ENCODE measurements around the gene ZDHHC22. TPM values are rescaled to one million over a fixed set of nuclear protein-coding genes. Genes with fewer than 3 reads are reported as not detected.
A peak's percentile ranks its signal among the peaks of the same experiment; 100 is the strongest.

The ZDHHC22 gene
- total RNA-seq, 2 donors from 2014 or later = not detected

DNA sequence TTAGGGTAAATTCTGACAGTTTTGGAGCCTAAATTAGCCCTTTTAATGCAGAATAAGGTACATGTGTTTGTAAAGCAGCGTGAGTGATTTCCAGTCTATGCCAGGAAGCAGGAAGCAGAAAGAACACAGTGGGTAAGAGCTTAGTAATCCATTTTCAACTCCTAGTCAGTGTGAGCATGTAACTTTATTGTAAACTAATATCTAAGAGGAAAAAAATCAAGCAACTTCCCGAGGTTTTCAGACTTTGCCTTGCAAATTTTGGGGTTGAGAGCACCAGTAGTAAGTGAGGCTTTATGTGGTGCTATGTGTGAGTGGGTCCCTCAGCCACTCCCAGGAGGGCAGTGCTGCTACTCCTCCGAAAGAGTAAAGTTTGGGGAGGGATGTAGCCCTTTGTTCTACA lies 40.6 kb downstream of the ZDHHC22 start:
- Mint-ChIP-seq H3K4me1 (peaks cover 40% of the 10 kb centered on the region), H3K27ac (peak overlapping the region; percentile 51), H3K27me3 (no peaks in the 10 kb centered on the region), H3K36me3 (ENCODE audit: low read depth) (peaks cover 4% of the 10 kb centered on the region), H3K4me3 (peak overlapping the region; percentile 25)
- DNase-seq (no peak), ATAC-seq (no peak)
- H3K9me3 ChIP-seq (ENCODE audit: control insufficient read depth, low read length, poor library complexity, severe bottlenecking) = no peaks in the 10 kb centered on the region

DNA sequence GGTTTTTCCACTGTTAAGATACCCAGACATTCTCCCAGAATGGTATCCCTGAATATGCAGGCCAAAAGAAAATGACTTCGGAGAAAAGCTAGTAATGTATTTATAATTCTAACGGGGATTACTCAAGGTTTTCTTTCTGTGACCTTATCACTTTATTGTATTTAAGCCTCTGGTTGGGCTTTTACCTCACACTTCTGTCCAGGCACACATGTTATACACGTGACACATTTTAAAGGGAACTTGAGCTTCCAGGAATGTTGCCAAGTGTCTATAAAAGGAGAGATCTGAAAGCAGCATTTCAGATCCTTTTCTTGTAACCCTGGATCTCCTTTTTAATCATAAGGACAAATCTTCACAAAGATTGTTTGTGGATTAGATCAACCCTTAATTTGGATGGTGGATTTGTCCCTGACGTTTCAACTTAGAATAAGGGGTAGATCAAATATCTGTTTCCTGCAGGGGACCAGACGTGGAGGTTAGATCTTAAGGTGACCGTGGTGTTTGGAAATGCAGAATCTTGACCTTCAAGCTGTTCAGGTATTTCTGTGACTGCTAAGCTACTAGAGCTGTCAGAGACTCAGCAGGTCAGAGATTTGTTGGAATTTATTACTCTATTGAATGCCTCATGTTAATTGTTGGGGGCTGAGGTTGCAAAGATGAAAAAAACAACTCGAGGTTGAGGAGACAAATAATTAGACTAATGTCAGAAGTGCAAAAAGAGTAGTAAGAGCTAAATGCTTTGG lies 42.0 kb downstream of the ZDHHC22 start:
- peak overlapping the region; percentile 97 for H3K27ac Mint-ChIP-seq
- peaks cover 4% of the 10 kb centered on the region for H3K36me3 Mint-ChIP-seq (ENCODE audit: low read depth)
- no peak for ATAC-seq
- H3K27me3 Mint-ChIP-seq = no peaks in the 10 kb centered on the region
- DNase-seq = no peak
- no peaks in the 10 kb centered on the region for H3K9me3 ChIP-seq (ENCODE audit: control insufficient read depth, low read length, poor library complexity, severe bottlenecking)
- peak overlapping the region; percentile 97 for H3K4me3 Mint-ChIP-seq
- peaks cover 42% of the 10 kb centered on the region for H3K4me1 Mint-ChIP-seq

- no peaks in the 10 kb centered on the region for H3K9me3 ChIP-seq (ENCODE audit: control insufficient read depth, low read length, poor library complexity, severe bottlenecking)
- Mint-ChIP-seq H3K27me3 (no peaks in the 10 kb centered on the region), H3K36me3 (ENCODE audit: low read depth) (peaks cover 2% of the 10 kb centered on the region), H3K4me3 (peak overlapping the region; percentile 97), H3K4me1 (peaks cover 38% of the 10 kb centered on the region), H3K27ac (peak overlapping the region; percentile 97)
- no peak for DNase-seq
- no peak for ATAC-seq
Measured at GRCh38 chr14:77098529-77099353, 42.9 kb downstream of the ZDHHC22 start.

DNA sequence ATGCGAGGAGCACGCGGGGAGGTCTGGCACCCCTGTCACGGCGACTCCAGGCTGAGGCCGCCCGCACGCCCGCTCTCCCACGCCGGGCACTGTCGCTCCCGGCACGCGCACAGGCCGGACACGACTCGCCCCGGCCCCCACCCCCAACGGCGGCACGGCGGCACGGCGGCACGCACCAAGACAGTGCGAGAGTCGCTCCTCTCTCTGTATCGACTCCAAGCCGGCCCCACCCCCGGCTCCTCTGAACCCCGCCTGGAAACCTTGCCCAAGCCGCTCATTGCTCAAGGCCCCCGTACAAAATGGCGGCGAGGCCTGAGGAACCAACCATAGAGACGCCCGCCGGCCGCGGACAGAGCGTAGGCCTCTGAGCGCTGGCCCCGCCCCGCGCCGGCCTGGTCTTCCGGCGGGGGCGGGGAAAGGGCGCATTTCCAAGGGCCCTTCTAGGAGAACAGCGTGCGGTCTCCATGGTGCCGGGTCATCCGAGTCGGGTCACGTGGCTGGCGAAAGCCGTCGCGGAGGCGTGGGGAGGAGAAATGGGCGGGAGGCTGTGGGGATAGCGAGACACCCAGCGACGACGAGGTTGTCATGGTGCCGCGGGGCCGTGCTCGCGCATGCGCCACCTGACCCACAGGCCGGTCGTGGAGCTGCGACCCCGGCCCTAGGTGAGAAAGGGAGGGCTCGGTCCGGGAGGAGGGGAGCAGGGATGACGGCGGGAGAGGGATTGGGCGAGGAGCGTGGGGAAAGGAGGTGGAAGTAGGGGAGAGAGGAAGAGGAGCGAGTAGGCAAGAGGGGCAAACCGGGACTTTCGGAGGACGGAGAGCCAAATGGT lies 43.7 kb downstream of the ZDHHC22 start, which contains the start of gene CIPC:
CIPC (plus strand) TSS at position 559 of the 829 bp plus-strand sequence. CDS start 7,451 bp downstream, outside the sequence.
- Mint-ChIP-seq H3K36me3 (ENCODE audit: low read depth) (peaks cover 2% of the 10 kb centered on the region), H3K4me3 (peak within 1 kb of the TSS; percentile 97), H3K27ac (peak within 1 kb of the TSS; percentile 97), H3K27me3 (no peaks in the 10 kb centered on the region), H3K4me1 (peaks cover 37% of the 10 kb centered on the region)
- DNase-seq (peak; percentile 97 to 98 (median 98)), ATAC-seq (peak; percentile 91)
- H3K9me3 ChIP-seq (ENCODE audit: control insufficient read depth, low read length, poor library complexity, severe bottlenecking) = no peaks in the 10 kb centered on the region

DNA sequence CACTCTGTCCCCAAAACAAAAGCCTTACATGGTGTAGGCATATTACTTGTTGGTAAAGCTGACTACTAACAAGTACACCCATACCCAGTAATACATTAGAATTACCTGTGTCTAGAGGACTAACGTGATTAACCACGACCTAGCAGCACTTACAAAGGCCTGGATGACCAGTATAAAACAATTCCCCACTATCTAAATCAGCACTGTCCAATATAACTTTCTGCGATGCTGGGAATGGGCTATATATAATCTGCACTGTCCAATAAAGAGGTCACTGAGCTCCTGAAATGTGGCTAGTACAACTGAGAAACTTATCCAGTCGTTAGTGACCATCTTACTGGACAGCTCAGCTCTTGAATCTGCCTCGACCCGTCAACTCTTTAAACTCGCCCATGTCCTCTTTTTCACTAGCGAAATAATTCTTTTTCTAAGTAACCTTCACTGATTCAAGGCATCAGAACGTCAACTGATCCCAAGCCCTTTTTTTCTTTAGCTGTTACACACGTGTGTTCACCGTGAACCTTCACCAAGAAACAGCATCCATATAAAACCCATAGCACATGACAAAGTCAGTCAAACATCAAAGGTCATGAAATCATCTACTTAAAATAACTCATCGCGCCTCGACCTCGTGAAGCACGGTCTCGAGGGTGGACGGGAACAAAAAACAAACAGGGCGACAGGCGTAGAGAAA lies 44.4 kb downstream of the ZDHHC22 start:
- Mint-ChIP-seq H3K27ac (peak overlapping the region; percentile 97), H3K36me3 (ENCODE audit: low read depth) (peaks cover 2% of the 10 kb centered on the region)
- DNase-seq = no peak

GRCh38 chr14:77094672-77095284 lies 46.8 kb downstream of the ZDHHC22 start:
- DNase-seq (peak; percentile 50 to 77 (median 57)), ATAC-seq (no peak)
- Mint-ChIP-seq H3K27me3 (no peaks in the 10 kb centered on the region), H3K27ac (no peak overlapping the region), H3K4me3 (no peak overlapping the region), H3K4me1 (peaks cover 27% of the 10 kb centered on the region), H3K36me3 (ENCODE audit: low read depth) (peaks cover 5% of the 10 kb centered on the region)
- peaks cover 6% of the 10 kb centered on the region for H3K9me3 ChIP-seq (ENCODE audit: control insufficient read depth, low read length, poor library complexity, severe bottlenecking)

More for the DNA sequence above, 44.4 kb downstream of the ZDHHC22 start:
- Mint-ChIP-seq H3K27me3 (no peaks in the 10 kb centered on the region), H3K4me1 (peaks cover 37% of the 10 kb centered on the region), H3K4me3 (peak overlapping the region; percentile 97)
- no peaks in the 10 kb centered on the region for H3K9me3 ChIP-seq (ENCODE audit: control insufficient read depth, low read length, poor library complexity, severe bottlenecking)
- no peak for ATAC-seq

GRCh38 chr14:77092676-77093075 lies 48.9 kb downstream of the ZDHHC22 start:
- Mint-ChIP-seq H3K27ac (no peak overlapping the region), H3K4me1 (peaks cover 13% of the 10 kb centered on the region), H3K4me3 (no peak overlapping the region), H3K27me3 (no peaks in the 10 kb centered on the region), H3K36me3 (ENCODE audit: low read depth) (peaks cover 5% of the 10 kb centered on the region)
- ATAC-seq (no peak), DNase-seq (no peak)
- peaks cover 6% of the 10 kb centered on the region for H3K9me3 ChIP-seq (ENCODE audit: control insufficient read depth, low read length, poor library complexity, severe bottlenecking)

DNA sequence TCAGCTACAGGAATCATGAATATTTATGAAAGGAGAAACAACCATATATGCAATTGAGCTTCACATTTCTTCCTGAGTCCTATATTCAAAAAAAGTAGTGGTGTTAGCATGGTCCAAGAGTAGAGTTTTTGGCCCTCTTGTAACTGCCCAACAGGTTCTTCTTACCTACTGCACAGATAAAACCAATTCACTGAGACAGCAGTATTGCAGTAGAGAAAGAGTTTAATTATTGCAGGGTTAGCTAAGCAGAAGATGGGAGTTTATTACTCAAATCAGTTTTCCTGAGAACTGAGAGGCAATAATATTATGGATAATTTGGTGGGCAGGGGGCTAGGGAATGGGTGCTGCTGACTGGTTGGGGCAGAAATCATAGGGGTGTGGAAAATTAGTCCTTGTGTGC lies 50.1 kb downstream of the ZDHHC22 start:
- H3K36me3 Mint-ChIP-seq (ENCODE audit: low read depth) = peaks cover 5% of the 10 kb centered on the region
- DNase-seq = no peak
- peaks cover 16% of the 10 kb centered on the region for H3K4me1 Mint-ChIP-seq
- H3K9me3 ChIP-seq (ENCODE audit: control insufficient read depth, low read length, poor library complexity, severe bottlenecking) = peaks cover 6% of the 10 kb centered on the region
- H3K4me3 Mint-ChIP-seq = no peak overlapping the region
- no peak overlapping the region for H3K27ac Mint-ChIP-seq
- ATAC-seq = no peak
- H3K27me3 Mint-ChIP-seq = no peaks in the 10 kb centered on the region

GRCh38 chr14:77088645-77089044 lies 52.9 kb downstream of the ZDHHC22 start:
- ATAC-seq (no peak), DNase-seq (no peak)
- Mint-ChIP-seq H3K36me3 (ENCODE audit: low read depth) (peaks cover 5% of the 10 kb centered on the region), H3K4me3 (no peak overlapping the region), H3K4me1 (peaks cover 25% of the 10 kb centered on the region), H3K27me3 (no peaks in the 10 kb centered on the region), H3K27ac (peak overlapping the region; percentile 95)
- peaks cover 6% of the 10 kb centered on the region for H3K9me3 ChIP-seq (ENCODE audit: control insufficient read depth, low read length, poor library complexity, severe bottlenecking)

DNA sequence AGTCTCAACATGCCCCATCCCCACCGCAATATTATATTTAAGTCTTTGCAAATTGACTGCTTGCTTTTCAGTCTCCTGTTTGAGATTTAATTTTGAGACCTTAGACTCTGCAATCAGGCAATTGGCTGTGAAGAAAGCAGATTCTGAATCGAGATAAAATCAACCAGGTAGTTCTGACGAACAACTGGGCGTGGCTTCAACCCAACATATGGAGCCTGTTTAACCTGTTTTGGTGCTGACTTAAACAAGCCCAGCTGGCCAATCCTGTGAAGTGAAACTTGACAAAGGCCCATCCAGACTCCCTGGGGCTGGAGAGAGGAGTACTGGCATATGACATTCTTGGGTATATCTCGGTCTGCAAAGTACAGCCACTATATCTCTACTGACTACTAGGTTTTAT lies 53.4 kb downstream of the ZDHHC22 start:
- Mint-ChIP-seq H3K36me3 (ENCODE audit: low read depth) (peaks cover 5% of the 10 kb centered on the region), H3K27me3 (no peaks in the 10 kb centered on the region), H3K27ac (peak overlapping the region; percentile 95), H3K4me1 (peaks cover 26% of the 10 kb centered on the region), H3K4me3 (no peak overlapping the region)
- peaks cover 6% of the 10 kb centered on the region for H3K9me3 ChIP-seq (ENCODE audit: control insufficient read depth, low read length, poor library complexity, severe bottlenecking)
- ATAC-seq = peak; percentile 69
- peak in 1 of 3 donors; percentile 18 for DNase-seq

- H3K27me3 Mint-ChIP-seq = no peaks in the 10 kb centered on the region
- H3K27ac Mint-ChIP-seq = peak overlapping the region; percentile 95
- DNase-seq (no peak), ATAC-seq (no peak)
- peaks cover 6% of the 10 kb centered on the region for H3K9me3 ChIP-seq (ENCODE audit: control insufficient read depth, low read length, poor library complexity, severe bottlenecking)
- H3K4me1 Mint-ChIP-seq = peaks cover 28% of the 10 kb centered on the region
- H3K4me3 Mint-ChIP-seq = peak overlapping the region; percentile 58
- H3K36me3 Mint-ChIP-seq (ENCODE audit: low read depth) = peaks cover 5% of the 10 kb centered on the region
Measured at GRCh38 chr14:77087631-77088030, 54.0 kb downstream of the ZDHHC22 start.

DNA sequence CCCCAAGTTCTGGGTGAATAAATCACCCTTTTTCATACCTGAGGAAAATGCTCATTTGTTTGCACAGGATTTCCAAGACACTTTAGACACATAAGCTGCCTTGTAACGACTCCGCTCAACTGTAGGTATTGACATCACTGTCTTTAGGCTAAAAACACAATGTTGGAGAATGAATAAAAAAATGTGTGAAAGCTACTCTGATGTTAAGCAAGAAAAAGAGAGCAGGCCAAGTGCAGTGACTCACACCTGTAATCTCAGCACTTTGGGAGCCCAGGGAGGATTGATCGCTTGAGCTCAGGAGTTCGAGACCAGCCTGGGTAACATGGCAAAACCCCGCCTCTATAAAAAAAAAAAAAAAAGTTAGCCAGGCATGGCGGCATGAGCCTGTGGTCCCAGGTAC lies 54.6 kb downstream of the ZDHHC22 start:
- peaks cover 5% of the 10 kb centered on the region for H3K36me3 Mint-ChIP-seq (ENCODE audit: low read depth)
- H3K9me3 ChIP-seq (ENCODE audit: control insufficient read depth, low read length, poor library complexity, severe bottlenecking) = peaks cover 6% of the 10 kb centered on the region
- H3K27ac Mint-ChIP-seq = peak overlapping the region; percentile 95
- peaks cover 28% of the 10 kb centered on the region for H3K4me1 Mint-ChIP-seq
- H3K27me3 Mint-ChIP-seq = no peaks in the 10 kb centered on the region
- DNase-seq = no peak
- H3K4me3 Mint-ChIP-seq = no peak overlapping the region
- ATAC-seq = no peak
